D721Med (cell line): ENCODE results near the gene ATP5F1D.

Source experiments
- DNase-seq: peaks from one replicate; pipeline ENCODE4 v3.0.0; 2011; ENCODE audit warnings: low spot score; ENCODE audit not compliant: insufficient read length
- FAIRE-seq: peaks from 2 replicates; lab custom pipeline; 2011; peaks lifted over from hg19 to GRCh38; lab: Jason Lieb, UNC
- TF ChIP-seq, protein P1 (sequence below): IDR thresholded peaks from 2 replicates; pipeline ENCODE4 v1.5.1; 2012; ENCODE audit warnings: mild to moderate bottlenecking, control low read depth; ENCODE audit not compliant: insufficient read depth; ENCODE audit errors: missing control alignments

The ATP5F1D gene

DNA sequence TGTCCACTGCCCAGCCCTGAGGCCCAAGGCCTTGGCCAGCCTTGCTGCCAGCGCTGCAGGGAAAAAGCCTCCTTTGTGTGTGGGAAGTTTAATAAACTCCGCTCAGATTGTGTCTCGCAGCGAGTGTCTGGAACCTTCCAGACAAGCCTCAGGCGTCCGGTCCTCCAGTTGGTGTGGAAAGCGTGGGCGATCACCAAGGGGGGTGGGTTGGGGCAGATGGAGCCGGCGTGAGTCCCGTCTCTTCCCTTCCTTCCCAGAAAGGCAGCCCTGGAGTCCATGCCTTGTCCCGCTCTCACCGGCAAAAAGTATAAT is 31.4 kb upstream of the ATP5F1D start:
- TF ChIP-seq, protein P1, sequence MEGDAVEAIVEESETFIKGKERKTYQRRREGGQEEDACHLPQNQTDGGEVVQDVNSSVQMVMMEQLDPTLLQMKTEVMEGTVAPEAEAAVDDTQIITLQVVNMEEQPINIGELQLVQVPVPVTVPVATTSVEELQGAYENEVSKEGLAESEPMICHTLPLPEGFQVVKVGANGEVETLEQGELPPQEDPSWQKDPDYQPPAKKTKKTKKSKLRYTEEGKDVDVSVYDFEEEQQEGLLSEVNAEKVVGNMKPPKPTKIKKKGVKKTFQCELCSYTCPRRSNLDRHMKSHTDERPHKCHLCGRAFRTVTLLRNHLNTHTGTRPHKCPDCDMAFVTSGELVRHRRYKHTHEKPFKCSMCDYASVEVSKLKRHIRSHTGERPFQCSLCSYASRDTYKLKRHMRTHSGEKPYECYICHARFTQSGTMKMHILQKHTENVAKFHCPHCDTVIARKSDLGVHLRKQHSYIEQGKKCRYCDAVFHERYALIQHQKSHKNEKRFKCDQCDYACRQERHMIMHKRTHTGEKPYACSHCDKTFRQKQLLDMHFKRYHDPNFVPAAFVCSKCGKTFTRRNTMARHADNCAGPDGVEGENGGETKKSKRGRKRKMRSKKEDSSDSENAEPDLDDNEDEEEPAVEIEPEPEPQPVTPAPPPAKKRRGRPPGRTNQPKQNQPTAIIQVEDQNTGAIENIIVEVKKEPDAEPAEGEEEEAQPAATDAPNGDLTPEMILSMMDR = no peak
- FAIRE-seq (no peak), DNase-seq (no peak)

DNA sequence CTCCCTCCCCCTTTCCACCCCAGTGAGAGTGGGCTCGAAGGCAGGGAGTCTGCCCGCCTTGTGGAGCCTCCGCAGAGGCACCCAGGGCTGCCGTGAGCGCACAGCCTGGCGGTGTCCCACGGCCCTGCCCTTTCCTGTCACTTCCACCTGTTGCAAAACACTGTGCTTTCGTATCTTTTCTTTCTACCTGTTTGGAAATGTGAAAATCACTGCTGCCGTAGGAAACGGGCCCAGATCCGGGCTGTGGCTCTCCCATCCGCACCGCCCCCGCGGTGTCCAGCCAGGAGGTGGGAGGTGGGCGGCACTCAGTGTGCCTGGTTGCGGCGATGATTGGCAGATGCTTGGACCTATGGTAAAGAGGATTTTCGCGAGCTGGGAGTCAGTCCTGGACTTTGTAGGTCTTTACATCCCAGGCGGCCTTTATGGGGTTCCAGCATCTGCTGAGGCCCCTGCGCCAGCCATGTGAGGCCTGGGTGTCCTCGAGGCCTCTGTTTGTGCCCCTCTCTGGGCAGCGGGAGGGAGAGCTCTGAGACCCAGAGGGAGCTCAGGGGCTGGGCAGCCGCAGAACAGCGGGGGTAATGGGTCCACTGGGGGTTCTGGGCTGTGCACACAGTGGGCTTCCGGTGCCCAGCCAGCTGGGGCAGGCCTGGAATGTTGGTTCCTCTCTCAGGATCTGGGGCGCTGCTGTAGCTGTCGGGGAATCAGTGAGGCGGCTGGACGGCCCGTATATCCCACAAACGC is 29.9 kb upstream of the ATP5F1D start:
- TF ChIP-seq, protein P1 = no peak
- FAIRE-seq = no peak
- DNase-seq = no peak

DNA sequence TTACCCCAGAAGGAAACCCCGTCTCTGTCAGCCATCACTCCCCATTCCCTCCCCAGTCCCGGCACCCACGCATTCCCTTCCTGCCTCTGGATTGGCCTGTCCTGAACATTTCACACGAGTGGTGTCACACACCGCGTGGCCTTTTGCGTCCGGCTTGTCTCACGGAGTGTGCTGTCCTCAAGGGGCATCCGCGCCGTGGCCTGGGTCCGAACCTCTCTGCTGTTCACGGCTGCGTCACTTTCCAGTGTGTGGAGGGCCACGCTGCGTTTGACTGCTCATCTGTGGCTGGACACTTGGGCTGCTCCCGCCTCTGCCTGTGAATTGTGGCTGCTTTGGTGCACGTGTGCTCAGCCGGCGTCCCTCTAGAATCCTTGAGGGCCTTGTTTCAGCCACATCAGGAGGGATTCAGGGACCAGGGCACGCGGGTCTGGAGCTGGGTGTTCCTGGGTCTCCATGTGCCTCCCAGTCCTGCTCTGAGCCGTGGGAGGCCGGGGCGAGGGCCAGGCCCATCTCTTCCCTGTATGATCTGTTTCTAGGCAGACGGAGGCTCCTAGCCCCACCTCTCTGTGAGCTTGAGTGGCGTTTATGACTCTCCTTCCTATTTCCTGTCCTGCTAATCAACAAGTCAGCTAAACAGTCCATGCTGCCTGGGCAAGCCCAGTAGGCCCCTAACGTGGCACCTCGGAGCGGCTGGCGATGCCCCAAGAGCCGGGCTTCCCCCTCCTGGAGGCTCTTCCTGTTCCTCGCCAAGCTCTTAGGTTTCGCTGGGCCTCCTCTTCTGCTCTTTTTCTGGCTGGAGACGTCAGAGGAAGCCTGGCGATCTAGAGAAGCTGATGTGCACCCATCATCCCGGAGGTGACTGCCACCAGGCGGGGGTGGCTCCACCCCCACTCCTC is 27.9 kb upstream of the ATP5F1D start:
- FAIRE-seq = no peak
- no peak for DNase-seq
- TF ChIP-seq, protein P1 = no peak

DNA sequence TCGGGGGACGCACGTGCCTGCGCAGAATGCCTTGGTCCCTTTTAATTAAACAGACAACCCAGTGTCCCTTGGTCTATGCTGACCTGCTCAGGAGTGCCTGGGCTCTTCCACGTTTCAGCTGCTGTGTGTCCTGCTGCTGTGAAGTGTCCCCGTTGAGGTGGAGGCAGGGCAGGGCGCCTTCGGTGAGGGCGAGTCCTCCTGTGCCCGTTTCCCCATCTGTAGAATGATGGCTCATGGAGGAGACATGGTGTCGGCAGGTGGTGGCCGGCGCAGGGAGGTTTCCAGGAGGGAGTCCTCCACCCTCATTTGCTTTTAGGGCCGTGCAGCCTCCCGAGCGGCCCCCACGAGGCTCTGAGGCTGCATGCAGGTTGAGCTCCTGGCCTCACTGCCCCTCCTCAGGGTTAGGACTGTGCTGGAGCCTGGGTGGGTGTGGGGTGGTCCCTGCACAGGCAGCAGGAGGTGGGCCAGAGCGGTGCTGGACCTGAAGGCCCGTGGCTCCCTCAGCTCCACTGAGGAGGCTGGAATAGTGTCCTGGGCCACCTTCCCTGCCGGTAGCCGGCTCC is 27.2 kb upstream of the ATP5F1D start:
- TF ChIP-seq, protein P1 = no peak
- no peak for DNase-seq
- no peak for FAIRE-seq

DNA sequence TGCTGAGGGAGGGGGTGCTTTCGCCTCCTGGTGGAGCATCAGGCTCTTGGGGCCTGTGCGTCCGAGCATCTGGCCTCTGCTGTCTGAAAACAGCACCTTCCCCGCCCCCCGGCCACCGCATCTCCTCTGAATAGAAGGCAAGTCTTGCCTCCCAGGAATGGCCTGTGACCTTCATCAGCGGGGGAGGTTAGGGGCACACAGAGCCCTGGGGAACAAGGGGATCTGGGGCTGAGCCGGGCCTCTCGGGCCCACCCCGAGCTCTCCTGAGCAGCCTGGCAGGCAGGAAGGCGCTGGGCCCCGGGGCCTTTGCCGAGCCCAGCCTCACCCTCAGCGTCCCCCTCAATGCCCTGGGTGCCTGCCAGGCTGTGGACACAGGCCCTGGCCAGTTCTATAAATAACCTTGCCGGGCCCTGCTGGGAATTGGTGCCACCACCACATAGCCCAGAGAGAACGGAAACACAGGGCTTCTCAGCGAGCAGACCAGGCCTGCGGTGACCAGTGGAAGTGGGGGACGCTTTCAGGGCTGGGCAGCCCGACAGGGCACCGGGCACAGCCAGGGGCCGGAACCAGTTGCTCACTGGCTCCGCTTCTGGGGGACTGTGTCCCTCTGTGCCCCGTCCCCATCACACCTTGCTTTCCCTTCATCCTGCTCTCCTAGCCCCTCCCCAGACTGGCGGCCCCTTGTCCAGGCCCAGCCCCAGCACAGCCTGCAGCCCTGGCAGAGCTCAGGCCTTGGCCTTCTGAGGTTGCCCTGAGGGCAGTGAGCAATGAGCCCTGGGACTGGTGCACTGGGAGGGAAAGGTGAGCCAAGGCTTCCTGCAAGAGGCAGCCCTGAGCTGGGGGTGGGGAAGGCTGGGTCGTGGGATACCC is 26.5 kb upstream of the ATP5F1D start:
- TF ChIP-seq, protein P1 = no peak
- DNase-seq (no peak), FAIRE-seq (no peak)

DNA sequence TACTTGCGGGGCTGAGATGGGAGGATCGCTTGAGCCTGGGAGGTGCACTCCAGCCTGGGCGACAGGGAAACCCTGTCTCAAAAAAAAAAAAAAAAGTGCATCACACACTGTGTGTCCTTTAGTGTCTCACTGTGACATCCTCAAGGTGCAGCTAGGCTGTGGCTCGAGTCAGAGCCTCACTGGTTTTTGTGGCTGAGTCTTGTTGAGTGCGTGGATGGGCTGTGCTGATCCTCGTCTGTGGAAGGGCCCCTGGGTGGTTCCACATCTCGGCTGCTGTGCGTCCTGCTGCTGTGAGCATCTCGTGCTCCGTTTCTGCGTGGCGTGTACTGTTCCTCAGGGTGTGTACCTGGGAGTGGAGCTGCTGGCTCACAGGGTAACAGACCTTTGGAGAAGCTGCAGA is 24.8 kb upstream of the ATP5F1D start:
- no peak for FAIRE-seq
- TF ChIP-seq, protein P1 = no peak
- DNase-seq = no peak
